Gastroesophageal sphincter (tissue), 4 donors: ENCODE data around the gene PKDCC. TPM values are rescaled to one million over a fixed set of nuclear protein-coding genes. Genes with fewer than 3 reads are reported as not detected.

Experiments used
- ATAC-seq: fragments of 150-250 bp; one replicate; pipeline ENCODE4 v1.9.1; 2016; ENCODE audit warnings: mild to moderate bottlenecking, moderate library complexity
- H3K27ac ChIP-seq, 4 donors: fragments of 200-600 bp; sonication (generic) in 3 of 4; 1 replicate in 3 of 4; 2 replicates in 1 of 4; pipeline ENCODE4 v1.5.1; 2016 to 2019
- H3K27me3 ChIP-seq: fragments of 200-600 bp; sonication (generic); one replicate; pipeline ENCODE4 v1.5.1; 2019
- H3K36me3 ChIP-seq, 2 donors: fragments of 200-600 bp; sonication (generic); one replicate each; pipeline ENCODE4 v1.5.1; 2019; ENCODE audit warnings: control low read depth in 1 of 2
- H3K4me1 ChIP-seq, 3 donors: fragments of 200-600 bp; sonication (generic); 1 replicate in 2 of 3; 2 replicates in 1 of 3; pipeline ENCODE4 v1.5.1; 2016 to 2019; ENCODE audit warnings: control low read depth in 2 of 3
- H3K4me3 ChIP-seq, 2 donors: fragments of 200-600 bp; sonication (generic); one replicate each; pipeline ENCODE4 v1.5.1; 2019; ENCODE audit warnings: mild to moderate bottlenecking in 1 of 2, moderate library complexity in 1 of 2
- H3K9me3 ChIP-seq, 3 donors: fragments of 200-600 bp; sonication (generic); one replicate each; pipeline ENCODE4 v1.5.1; 2017 to 2019; ENCODE audit warnings: control low read depth in 2 of 3
- EP300 ChIP-seq: sonication (generic); formaldehyde crosslinking; IDR thresholded peaks from one replicate; pipeline ENCODE4 v1.6.1; 2017; ENCODE audit warnings: antibody characterized with exemption, mild to moderate bottlenecking
- POLR2A ChIP-seq, 2 donors: fragments of 450-650 bp; IDR thresholded peaks; one replicate each; pipeline ENCODE4 v1.6.1; 2017; ENCODE audit warnings: antibody characterized with exemption in 2 of 2, mild to moderate bottlenecking in 2 of 2, moderate library complexity in 1 of 2
- POLR2AphosphoS5 ChIP-seq: sonication (generic); formaldehyde crosslinking; IDR thresholded peaks from one replicate; pipeline ENCODE4 v1.6.1; 2017; ENCODE audit warnings: antibody characterized with exemption
- WGBS, 2 donors: methylation state at CpG; one replicate each; pipeline ENCODE4 v1.1.5; 2018; ENCODE audit warnings: low coverage in 1 of 2; 5-methylcytosine and 5-hydroxymethylcytosine counted together
- total RNA-seq, 4 donors: library from RNA; depleted of rRNA; stranded (reverse); fragments of >200 nt; gene quantifications; one replicate each; pipeline ENCODE4 v1.1.0, GENCODE V29; 2016
- TF ChIP-seq, protein P1 (sequence below), 4 experiments: fragments of 200-600 bp in 2 of 4; fragments of 450-650 bp in 2 of 4; sonication (generic) in 1 of 4; IDR thresholded peaks; one replicate each; pipeline ENCODE4 v1.5.1; 2017 to 2019; ENCODE audit warnings: antibody characterized with exemption in 4 of 4, mild to moderate bottlenecking in 2 of 4, moderate library complexity in 2 of 4

Gene PKDCC
- total RNA-seq, 4 donors from 2014 or later, result 89.0 to 277 (median 194) TPM

DNA sequence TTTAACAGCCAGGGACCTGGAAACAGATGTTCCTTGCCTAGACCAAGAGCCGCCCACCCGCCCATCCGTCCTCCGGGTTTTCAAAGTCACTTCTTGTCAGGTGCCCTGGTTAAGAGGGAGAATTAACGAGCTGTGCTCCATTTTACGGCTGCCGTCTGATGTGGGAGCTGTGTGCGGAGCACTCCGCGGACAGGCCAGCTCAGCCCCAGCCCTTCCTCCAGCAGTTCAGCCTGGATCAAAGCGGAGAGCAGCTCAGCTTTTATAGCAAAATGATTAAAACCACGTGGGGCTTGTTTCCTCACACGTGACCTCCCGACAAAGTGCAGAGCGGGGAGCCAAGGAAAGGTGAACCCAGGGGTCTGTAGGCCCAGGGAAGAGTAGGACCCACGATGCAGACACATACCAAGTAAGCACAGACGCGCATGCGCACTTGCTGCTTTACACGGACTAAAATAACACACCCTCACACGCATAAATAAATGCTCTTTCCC lies 46.1 kb upstream of the PKDCC start:
- Histone ChIP-seq H3K27ac (no peak overlapping the region), H3K4me3 (no peak overlapping the region), H3K36me3 (no peaks in the 10 kb centered on the region), H3K27me3 (no peaks in the 10 kb centered on the region), H3K9me3 (no peaks in the 10 kb centered on the region), H3K4me1 (peaks cover 0 to 6% (median 0%) of the 10 kb centered on the region in 3 donors)
- 85 to 100% methylated on average over 1 to 11 of the region's 21 CpGs for WGBS, 2 donors
- no peak for ATAC-seq
- no peak for TF ChIP-seq POLR2AphosphoS5
- TF ChIP-seq, protein P1, sequence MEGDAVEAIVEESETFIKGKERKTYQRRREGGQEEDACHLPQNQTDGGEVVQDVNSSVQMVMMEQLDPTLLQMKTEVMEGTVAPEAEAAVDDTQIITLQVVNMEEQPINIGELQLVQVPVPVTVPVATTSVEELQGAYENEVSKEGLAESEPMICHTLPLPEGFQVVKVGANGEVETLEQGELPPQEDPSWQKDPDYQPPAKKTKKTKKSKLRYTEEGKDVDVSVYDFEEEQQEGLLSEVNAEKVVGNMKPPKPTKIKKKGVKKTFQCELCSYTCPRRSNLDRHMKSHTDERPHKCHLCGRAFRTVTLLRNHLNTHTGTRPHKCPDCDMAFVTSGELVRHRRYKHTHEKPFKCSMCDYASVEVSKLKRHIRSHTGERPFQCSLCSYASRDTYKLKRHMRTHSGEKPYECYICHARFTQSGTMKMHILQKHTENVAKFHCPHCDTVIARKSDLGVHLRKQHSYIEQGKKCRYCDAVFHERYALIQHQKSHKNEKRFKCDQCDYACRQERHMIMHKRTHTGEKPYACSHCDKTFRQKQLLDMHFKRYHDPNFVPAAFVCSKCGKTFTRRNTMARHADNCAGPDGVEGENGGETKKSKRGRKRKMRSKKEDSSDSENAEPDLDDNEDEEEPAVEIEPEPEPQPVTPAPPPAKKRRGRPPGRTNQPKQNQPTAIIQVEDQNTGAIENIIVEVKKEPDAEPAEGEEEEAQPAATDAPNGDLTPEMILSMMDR (IDR thresholded peaks at IDR 0.05), result no peak

DNA sequence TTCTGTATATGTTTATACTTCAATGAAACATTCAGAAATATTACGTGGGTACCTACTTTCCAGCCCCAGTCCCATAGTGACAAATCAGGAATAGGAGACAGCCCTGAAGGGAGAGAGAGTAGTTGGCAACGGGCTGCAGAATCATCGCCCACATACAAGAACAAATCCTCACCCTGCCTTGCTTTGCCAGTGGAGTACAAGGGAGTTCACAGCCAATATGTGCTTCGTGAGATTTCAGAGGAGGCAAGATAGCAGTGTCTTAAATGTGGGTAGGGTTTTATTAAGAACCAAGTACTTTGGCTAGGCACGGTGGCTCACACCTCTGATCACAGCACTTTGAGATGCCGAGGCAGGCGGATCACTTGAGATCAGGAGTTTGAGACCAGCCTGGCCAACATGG lies 40.3 kb upstream of the PKDCC start:
- H3K27ac ChIP-seq, result no peak overlapping the region
- H3K9me3 ChIP-seq, result no peaks in the 10 kb centered on the region
- no peak for TF ChIP-seq POLR2AphosphoS5
- TF ChIP-seq, protein P1 (IDR thresholded peaks at IDR 0.05), result no peak
- no peak for TF ChIP-seq POLR2A (IDR thresholded peaks at IDR 0.05)
- TF ChIP-seq EP300, result no peak
- H3K36me3 ChIP-seq, result no peaks in the 10 kb centered on the region
- H3K27me3 ChIP-seq, result no peaks in the 10 kb centered on the region
- no peaks in the 10 kb centered on the region for H3K4me1 ChIP-seq
- no peak overlapping the region for H3K4me3 ChIP-seq
- 91 to 98% methylated on average over 7 of the region's 7 CpGs for WGBS, 2 donors
- no peak for ATAC-seq

DNA sequence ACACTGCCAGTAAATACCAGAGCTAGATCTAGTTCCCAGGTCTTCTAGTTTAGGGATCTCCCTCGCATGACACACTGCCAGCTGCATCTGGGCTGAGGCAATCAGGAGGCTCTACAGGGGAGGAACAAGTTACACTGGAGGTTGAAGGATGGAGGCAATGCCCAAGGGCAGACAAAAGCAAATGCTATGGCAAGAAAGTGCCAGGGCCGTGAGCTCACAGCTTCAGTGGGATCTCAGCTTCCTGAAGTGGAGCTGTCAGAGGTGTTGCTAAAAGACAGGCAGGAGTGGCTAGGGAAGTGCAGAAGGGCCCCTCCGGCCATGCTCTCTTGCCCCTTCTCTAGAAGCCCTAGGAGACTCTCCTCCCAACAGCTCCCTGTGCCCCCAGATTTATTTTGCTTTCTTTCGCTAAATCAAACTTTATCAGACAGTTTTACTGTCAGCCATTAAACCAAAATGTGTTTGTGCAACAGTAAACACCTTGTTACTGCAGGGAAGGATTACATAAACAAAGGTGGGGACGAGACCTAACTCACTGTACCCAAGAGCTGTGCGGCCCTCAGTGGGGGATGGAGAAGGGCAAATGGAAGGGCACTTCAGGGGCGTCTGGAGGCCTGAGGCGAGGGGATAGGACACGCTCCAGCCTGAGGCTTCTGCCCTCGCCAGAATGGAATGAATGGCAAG lies 39.4 kb upstream of the PKDCC start:
- H3K27ac ChIP-seq, result no peak overlapping the region
- H3K9me3 ChIP-seq, result no peaks in the 10 kb centered on the region
- H3K4me1 ChIP-seq, result no peaks in the 10 kb centered on the region
- no peak for ATAC-seq
- H3K27me3 ChIP-seq, result no peaks in the 10 kb centered on the region
- no peak overlapping the region for H3K4me3 ChIP-seq
- TF ChIP-seq POLR2AphosphoS5 (no peak), POLR2A (IDR thresholded peaks at IDR 0.05) (no peak), EP300 (no peak)
- TF ChIP-seq, protein P1 (IDR thresholded peaks at IDR 0.05), result no peak
- 85 to 86% methylated on average over 6 to 7 of the region's 10 CpGs for WGBS, 2 donors
- H3K36me3 ChIP-seq, result no peaks in the 10 kb centered on the region

DNA sequence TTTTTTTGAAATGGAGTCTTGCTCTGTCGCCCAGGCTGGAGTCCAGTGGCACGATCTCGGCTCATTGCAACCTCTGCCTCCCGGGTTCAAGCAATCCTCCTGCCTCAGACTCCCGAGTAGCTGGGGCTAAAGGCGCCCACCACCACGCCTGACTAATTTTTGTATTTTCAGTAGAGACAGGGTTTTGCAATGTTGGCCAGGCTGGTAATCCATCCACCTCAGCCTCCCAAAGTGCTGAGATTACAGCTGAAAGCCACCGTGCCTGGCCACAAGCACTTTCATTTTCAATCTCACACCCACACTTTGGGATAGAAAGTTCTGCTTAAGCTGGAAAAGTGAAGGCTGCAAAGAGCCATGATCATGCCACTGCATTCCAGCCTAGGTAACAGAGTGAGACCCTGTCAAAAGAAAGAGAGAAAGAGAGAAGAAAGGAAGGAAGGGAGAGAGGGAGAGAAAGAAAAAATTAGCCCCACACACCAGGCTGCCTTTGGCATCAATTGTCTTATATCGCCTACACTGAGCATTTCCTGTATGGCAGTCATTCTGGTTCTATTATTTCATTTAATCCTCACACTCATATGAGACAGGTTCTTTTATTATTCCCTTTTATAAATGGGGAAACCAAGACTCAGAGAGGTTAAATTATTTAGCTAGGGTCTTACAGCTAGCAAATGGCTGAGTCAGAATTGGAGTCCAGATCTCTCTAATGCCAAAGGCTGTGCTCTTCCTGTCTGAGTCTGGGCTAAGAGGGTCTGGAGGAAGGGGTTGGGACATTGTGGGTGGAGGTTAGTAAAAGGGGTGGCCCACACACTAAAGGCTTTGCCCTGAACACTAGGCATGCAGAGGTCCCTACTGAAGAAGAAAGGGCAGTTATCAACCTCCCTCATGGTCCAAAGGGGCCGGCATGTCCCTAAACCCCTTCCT lies 37.9 kb upstream of the PKDCC start:
- no peak overlapping the region for H3K4me3 ChIP-seq

More for the DNA sequence above, 37.9 kb upstream of the PKDCC start:
- no peaks in the 10 kb centered on the region for H3K4me1 ChIP-seq
- H3K36me3 ChIP-seq, result no peaks in the 10 kb centered on the region
- H3K27me3 ChIP-seq, result no peaks in the 10 kb centered on the region
- no peak overlapping the region for H3K27ac ChIP-seq
- TF ChIP-seq EP300 (no peak), POLR2AphosphoS5 (no peak), POLR2A (IDR thresholded peaks at IDR 0.05) (no peak)
- TF ChIP-seq, protein P1 (IDR thresholded peaks at IDR 0.05), result no peak
- H3K9me3 ChIP-seq, result no peaks in the 10 kb centered on the region
- WGBS, 2 donors, result 71 to 89% methylated on average over 1 to 4 of the region's 10 CpGs
- ATAC-seq, result no peak
